SH-SY5Y (cell line): ENCODE data around the gene OR2Y1.

Experiments
- GATA2 ChIP-seq: IDR thresholded peaks from 2 replicates; pipeline ENCODE4 v1.6.1; 2011; ENCODE audit warnings: mild to moderate bottlenecking, low read depth, low read length
- GATA3 ChIP-seq: IDR thresholded peaks from 2 replicates; pipeline ENCODE4 v1.6.1; 2011; ENCODE audit warnings: low read depth, mild to moderate bottlenecking, low read length, moderate library complexity

DNA sequence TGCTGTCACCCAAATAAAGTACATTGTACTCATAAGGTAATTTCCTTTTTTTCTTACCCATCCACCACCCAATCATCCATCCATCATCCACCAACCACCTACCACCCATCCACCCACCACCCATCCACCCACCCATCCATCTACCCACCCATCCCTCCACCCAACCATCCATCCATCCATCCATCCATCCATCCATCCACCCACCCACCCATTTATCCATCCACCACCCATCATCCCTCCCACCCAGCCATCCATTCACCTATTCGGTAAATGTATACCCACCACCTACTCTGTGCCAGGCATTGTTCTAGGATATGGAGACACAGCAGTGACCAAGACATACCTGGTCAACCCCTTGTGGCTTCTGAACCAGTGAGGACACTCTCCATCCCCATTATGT lies 37.6 kb upstream of the OR2Y1 start:
- no peak for TF ChIP-seq GATA2
- TF ChIP-seq GATA3, result no peak
